ENCODE data around the gene FBN1. TPM values are rescaled to one million over a fixed set of nuclear protein-coding genes. Genes with fewer than 3 reads are reported as not detected.

FBN1 gene
- total and polyA plus RNA-seq, 7 donors, result 1.2 to 173 (median 57.0) TPM

DNA sequence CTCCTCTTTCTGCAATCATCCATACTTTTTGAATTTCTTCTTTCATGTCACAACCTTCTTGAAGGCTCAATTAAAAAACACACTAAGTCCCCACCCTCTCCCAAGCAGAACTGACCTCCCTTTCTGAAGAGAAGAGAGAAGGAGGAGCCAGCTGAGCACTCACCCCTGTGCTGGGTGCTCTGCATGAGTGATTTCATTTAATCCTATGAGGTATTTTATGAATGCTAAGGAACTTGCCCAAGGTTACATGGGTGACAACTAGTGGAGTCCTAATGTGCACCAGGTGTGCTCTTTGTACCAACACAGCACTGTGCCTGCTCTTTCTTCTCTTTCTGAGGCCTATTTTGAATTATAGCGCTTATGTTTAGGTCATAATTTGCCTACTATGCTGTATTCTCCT is 178.7 kb downstream of the FBN1 start:
- H3K27me3 ChIP-seq, result no peaks in the 10 kb centered on the region
- H3K36me3 ChIP-seq, result peaks cover 0 to 90% (median 6%) of the 10 kb centered on the region in 4 donors
- no peak overlapping the region for H3K27ac ChIP-seq
- DNase-seq, result no peak
- H3K4me3 ChIP-seq, result no peak overlapping the region
- no peaks in the 10 kb centered on the region for H3K9me3 ChIP-seq
- WGBS, 2 donors, result 95 to 100% methylated on average over 1 of the region's 1 CpG
- no peaks in the 10 kb centered on the region for H3K4me1 ChIP-seq
- TF ChIP-seq POLR2A (IDR thresholded peaks at IDR 0.05) (no peak), POLR2AphosphoS5 (IDR thresholded peaks at IDR 0.05) (no peak), EP300 (IDR thresholded peaks at IDR 0.05) (no peak)
- TF ChIP-seq, protein P1, sequence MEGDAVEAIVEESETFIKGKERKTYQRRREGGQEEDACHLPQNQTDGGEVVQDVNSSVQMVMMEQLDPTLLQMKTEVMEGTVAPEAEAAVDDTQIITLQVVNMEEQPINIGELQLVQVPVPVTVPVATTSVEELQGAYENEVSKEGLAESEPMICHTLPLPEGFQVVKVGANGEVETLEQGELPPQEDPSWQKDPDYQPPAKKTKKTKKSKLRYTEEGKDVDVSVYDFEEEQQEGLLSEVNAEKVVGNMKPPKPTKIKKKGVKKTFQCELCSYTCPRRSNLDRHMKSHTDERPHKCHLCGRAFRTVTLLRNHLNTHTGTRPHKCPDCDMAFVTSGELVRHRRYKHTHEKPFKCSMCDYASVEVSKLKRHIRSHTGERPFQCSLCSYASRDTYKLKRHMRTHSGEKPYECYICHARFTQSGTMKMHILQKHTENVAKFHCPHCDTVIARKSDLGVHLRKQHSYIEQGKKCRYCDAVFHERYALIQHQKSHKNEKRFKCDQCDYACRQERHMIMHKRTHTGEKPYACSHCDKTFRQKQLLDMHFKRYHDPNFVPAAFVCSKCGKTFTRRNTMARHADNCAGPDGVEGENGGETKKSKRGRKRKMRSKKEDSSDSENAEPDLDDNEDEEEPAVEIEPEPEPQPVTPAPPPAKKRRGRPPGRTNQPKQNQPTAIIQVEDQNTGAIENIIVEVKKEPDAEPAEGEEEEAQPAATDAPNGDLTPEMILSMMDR (IDR thresholded peaks at IDR 0.05), result no peak
- intact Hi-C loops (cut with DNase I), result no loop called here

GRCh38 chr15:48466079-48466478 is 179.4 kb downstream of the FBN1 start:
- Histone ChIP-seq H3K9me3 (no peaks in the 10 kb centered on the region), H3K36me3 (peaks cover 0 to 88% (median 6%) of the 10 kb centered on the region in 4 donors)
- TF ChIP-seq, protein P1 (IDR thresholded peaks at IDR 0.05), result no peak
- TF ChIP-seq POLR2A (IDR thresholded peaks at IDR 0.05) (no peak), EP300 (IDR thresholded peaks at IDR 0.05) (no peak), POLR2AphosphoS5 (IDR thresholded peaks at IDR 0.05) (no peak)

DNA sequence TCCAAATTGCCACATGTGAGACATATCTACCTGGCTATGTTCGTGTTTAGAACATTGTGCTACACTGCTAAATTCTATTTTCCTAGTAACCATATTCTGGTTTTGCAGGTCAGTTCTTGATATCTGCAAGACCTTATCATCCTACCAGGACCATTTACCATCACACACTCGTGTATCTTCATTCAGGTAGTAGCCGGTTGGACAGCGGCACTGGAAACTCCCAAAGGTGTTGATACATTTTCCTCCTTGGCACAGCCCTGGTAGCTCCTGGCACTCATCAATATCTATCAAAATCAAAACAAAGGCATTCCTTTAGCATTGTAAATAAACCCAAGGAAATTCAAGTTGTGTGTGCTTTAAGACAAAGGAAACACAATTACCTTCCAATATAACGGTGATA is 180.1 kb downstream of the FBN1 start:
- H3K27ac ChIP-seq, result peak overlapping the region in 1 of 4 donors; percentile 8
- 87 to 89% methylated on average over 5 of the region's 5 CpGs for WGBS, 2 donors
- H3K4me3 ChIP-seq, result no peak overlapping the region
- no peak for DNase-seq
- peaks cover 0 to 81% (median 6%) of the 10 kb centered on the region in 4 donors for H3K36me3 ChIP-seq
- H3K4me1 ChIP-seq, result no peaks in the 10 kb centered on the region
- intact Hi-C loops (cut with DNase I), result no loop called here
- no peaks in the 10 kb centered on the region for H3K27me3 ChIP-seq
- H3K9me3 ChIP-seq, result no peaks in the 10 kb centered on the region
- TF ChIP-seq POLR2AphosphoS5 (IDR thresholded peaks at IDR 0.05), result no peak
- TF ChIP-seq EP300 (IDR thresholded peaks at IDR 0.05), result no peak
- TF ChIP-seq, protein P1 (IDR thresholded peaks at IDR 0.05), result no peak
- no peak for TF ChIP-seq POLR2A (IDR thresholded peaks at IDR 0.05)

More at GRCh38 chr15:48466079-48466478, 179.4 kb downstream of the FBN1 start:
- no peak overlapping the region for H3K27ac ChIP-seq
- H3K4me1 ChIP-seq, result no peaks in the 10 kb centered on the region
- H3K27me3 ChIP-seq, result no peaks in the 10 kb centered on the region
- H3K4me3 ChIP-seq, result no peak overlapping the region
- intact Hi-C loops (cut with DNase I), result no loop called here
- no peak for DNase-seq

GRCh38 chr15:48463366-48463880 is 182.1 kb downstream of the FBN1 start:
- H3K36me3 ChIP-seq, result peaks cover 0 to 66% (median 6%) of the 10 kb centered on the region in 4 donors
- TF ChIP-seq POLR2A (IDR thresholded peaks at IDR 0.05), result no peak
- TF ChIP-seq, protein P1 (IDR thresholded peaks at IDR 0.05), result no peak
- TF ChIP-seq EP300 (IDR thresholded peaks at IDR 0.05), result no peak
- TF ChIP-seq POLR2AphosphoS5 (IDR thresholded peaks at IDR 0.05), result no peak
- no peaks in the 10 kb centered on the region for H3K9me3 ChIP-seq
- intact Hi-C loops (cut with DNase I), result no loop called here
- 18 to 55% methylated on average over 4 of the region's 4 CpGs for WGBS, 2 donors
- no peak overlapping the region for H3K4me3 ChIP-seq
- no peak overlapping the region for H3K27ac ChIP-seq
- H3K27me3 ChIP-seq, result no peaks in the 10 kb centered on the region
- DNase-seq, result no peak
- peaks cover 0 to 5% (median 0%) of the 10 kb centered on the region in 4 donors for H3K4me1 ChIP-seq

DNA sequence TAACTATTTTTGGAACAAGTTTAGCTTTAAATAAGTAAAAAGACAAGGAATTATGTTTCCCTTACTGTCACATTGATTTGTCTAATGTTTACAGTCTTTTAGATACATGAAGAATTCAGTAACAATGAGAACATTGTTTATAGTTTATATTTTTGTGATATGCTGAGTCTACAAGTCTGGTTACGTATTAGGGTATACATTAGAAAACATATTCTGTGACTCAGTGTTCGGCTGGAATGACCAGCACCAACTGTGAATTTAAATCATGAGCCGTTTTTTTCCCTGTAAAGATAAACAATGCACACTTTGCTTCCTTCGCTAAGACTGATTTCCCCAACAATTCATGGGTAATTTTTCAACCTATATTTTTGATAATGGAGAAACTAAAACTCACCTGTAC is 182.8 kb downstream of the FBN1 start:
- Histone ChIP-seq H3K4me1 (peaks cover 0 to 5% (median 0%) of the 10 kb centered on the region in 4 donors), H3K9me3 (no peaks in the 10 kb centered on the region), H3K27me3 (no peaks in the 10 kb centered on the region), H3K4me3 (no peak overlapping the region), H3K36me3 (peaks cover 0 to 62% (median 6%) of the 10 kb centered on the region in 4 donors), H3K27ac (no peak overlapping the region)
- intact Hi-C loops (cut with DNase I), result no loop called here
- no peak for DNase-seq
- TF ChIP-seq POLR2AphosphoS5 (IDR thresholded peaks at IDR 0.05) (no peak), EP300 (IDR thresholded peaks at IDR 0.05) (no peak), POLR2A (IDR thresholded peaks at IDR 0.05) (no peak)
- TF ChIP-seq, protein P1 (IDR thresholded peaks at IDR 0.05), result no peak
- WGBS, 2 donors, result 73 to 88% methylated on average over 4 of the region's 4 CpGs

All from sigmoid colon (tissue), 7 donors.